HepG2 (cell line): ENCODE data around the gene GGPS1. TPM values are rescaled to one million over a fixed set of nuclear protein-coding genes. Genes with fewer than 3 reads are reported as not detected.

Experiments
- HDAC2 ChIP-seq: sonication (generic); formaldehyde crosslinking; IDR thresholded peaks from 2 replicates; pipeline ENCODE4 v1.4.0; 2020; ENCODE audit warnings: missing genetic modification reagents
- KLF13 ChIP-seq: sonication (generic); formaldehyde crosslinking; IDR thresholded peaks from 2 replicates; pipeline ENCODE4 v1.4.0; 2020; ENCODE audit warnings: mild to moderate bottlenecking, missing genetic modification reagents
- RFX3 ChIP-seq: IDR thresholded peaks from 2 replicates; pipeline ENCODE4 v1.6.1; 2016; ENCODE audit warnings: missing biosample characterization, missing genetic modification reagents
- SOX6 ChIP-seq, 2 experiments: fragments of 450-650 bp in 1 of 2; sonication (generic) in 1 of 2; formaldehyde crosslinking in 1 of 2; IDR thresholded peaks; 2 replicates each; pipeline versions ENCODE4 v1.4.0 to v1.6.1; 2017 to 2020; ENCODE audit warnings: antibody characterized with exemption in 1 of 2, mild to moderate bottlenecking in 1 of 2, missing genetic modification reagents in 1 of 2
- SP4 ChIP-seq: sonication (generic); formaldehyde crosslinking; IDR thresholded peaks from 2 replicates; pipeline ENCODE4 v1.8.1; 2023; ENCODE audit warnings: mild to moderate bottlenecking, missing genetic modification reagents
- SPEN ChIP-seq: sonication (generic); formaldehyde crosslinking; IDR thresholded peaks from 2 replicates; pipeline ENCODE4 v1.5.1; 2020; ENCODE audit warnings: low read depth, mild to moderate bottlenecking, missing genetic modification reagents
- TCF12 ChIP-seq, 2 experiments: fragments of 450-650 bp in 1 of 2; sonication (generic) in 1 of 2; formaldehyde crosslinking in 1 of 2; IDR thresholded peaks; 2 replicates each; pipeline versions ENCODE4 v1.6.1 to v1.8.0; 2017 to 2022; ENCODE audit warnings: antibody characterized with exemption in 1 of 2, mild to moderate bottlenecking in 1 of 2, missing genetic modification reagents in 1 of 2, moderate library complexity in 1 of 2
- ZNF143 ChIP-seq: sonication (generic); formaldehyde crosslinking; IDR thresholded peaks from 2 replicates; pipeline ENCODE4 v1.4.0; 2020; ENCODE audit warnings: missing genetic modification reagents
- ZNF367 ChIP-seq: sonication (generic); formaldehyde crosslinking; IDR thresholded peaks from 2 replicates; pipeline ENCODE4 v1.4.0; 2020; ENCODE audit warnings: missing genetic modification reagents, borderline replicate concordance
- ZNF446 ChIP-seq: sonication (generic); formaldehyde crosslinking; IDR thresholded peaks from 2 replicates; pipeline ENCODE4 v1.5.0; 2020; ENCODE audit warnings: mild to moderate bottlenecking, missing genetic modification reagents
- ZNF501 ChIP-seq: sonication (generic); formaldehyde crosslinking; IDR thresholded peaks from 2 replicates; pipeline ENCODE4 v1.5.1; 2020; ENCODE audit warnings: mild to moderate bottlenecking, moderate library complexity, missing genetic modification reagents
- polyA plus RNA-seq, 8 experiments: library from polyadenylated mRNA; depleted of rRNA in 3 of 8; stranded (reverse) in 7 of 8; unstranded in 1 of 8; fragments of >200 nt; fragmentation: Illumina TruSeq in 4 of 8; extraction: Trizol in 4 of 8; gene quantifications; 2 replicates each; pipeline versions ENCODE4 v1.2.1 to v1.2.3, GENCODE V29; 2011 to 2016; ENCODE audit warnings: low read depth in 4 of 8, missing spikeins in 1 of 8, mixed read lengths in 1 of 8; ENCODE audit not compliant: insufficient read depth in 1 of 8
- total RNA-seq, 5 experiments: library from RNA; depleted of rRNA; stranded (reverse); fragments of >200 nt; fragmentation: Illumina TruSeq; extraction: Trizol; gene quantifications; 2 replicates each; pipeline ENCODE4 v1.2.3, GENCODE V29; 2016; ENCODE audit warnings: low read depth in 1 of 5
- TF ChIP-seq, protein P1 (sequence below): sonication (generic); formaldehyde crosslinking; IDR thresholded peaks from 2 replicates; pipeline ENCODE4 v1.9.0; 2021; ENCODE audit warnings: mild to moderate bottlenecking, missing genetic modification reagents
- TF ChIP-seq, protein P2 (sequence below): IDR thresholded peaks from 2 replicates; pipeline ENCODE4 v1.6.1; 2016; ENCODE audit warnings: missing biosample characterization, missing genetic modification reagents, low read depth
- TF ChIP-seq, protein P3 (sequence below): sonication (generic); formaldehyde crosslinking; IDR thresholded peaks from 2 replicates; pipeline ENCODE4 v1.4.0; 2020; ENCODE audit warnings: missing genetic modification reagents
- TF ChIP-seq, protein P4 (sequence below): IDR thresholded peaks from 2 replicates; pipeline ENCODE4 v1.6.1; 2016; ENCODE audit warnings: low read depth
- TF ChIP-seq, protein P5 (sequence below): IDR thresholded peaks from 2 replicates; pipeline ENCODE4 v1.6.1; 2012; ENCODE audit warnings: inconsistent platforms

The GGPS1 gene
- total and polyA plus RNA-seq, 2 of the 13 experiments (the other 11 are each of a cell fraction or from before 2014, with no cell fraction given) = 28.8 to 42.6 TPM

DNA sequence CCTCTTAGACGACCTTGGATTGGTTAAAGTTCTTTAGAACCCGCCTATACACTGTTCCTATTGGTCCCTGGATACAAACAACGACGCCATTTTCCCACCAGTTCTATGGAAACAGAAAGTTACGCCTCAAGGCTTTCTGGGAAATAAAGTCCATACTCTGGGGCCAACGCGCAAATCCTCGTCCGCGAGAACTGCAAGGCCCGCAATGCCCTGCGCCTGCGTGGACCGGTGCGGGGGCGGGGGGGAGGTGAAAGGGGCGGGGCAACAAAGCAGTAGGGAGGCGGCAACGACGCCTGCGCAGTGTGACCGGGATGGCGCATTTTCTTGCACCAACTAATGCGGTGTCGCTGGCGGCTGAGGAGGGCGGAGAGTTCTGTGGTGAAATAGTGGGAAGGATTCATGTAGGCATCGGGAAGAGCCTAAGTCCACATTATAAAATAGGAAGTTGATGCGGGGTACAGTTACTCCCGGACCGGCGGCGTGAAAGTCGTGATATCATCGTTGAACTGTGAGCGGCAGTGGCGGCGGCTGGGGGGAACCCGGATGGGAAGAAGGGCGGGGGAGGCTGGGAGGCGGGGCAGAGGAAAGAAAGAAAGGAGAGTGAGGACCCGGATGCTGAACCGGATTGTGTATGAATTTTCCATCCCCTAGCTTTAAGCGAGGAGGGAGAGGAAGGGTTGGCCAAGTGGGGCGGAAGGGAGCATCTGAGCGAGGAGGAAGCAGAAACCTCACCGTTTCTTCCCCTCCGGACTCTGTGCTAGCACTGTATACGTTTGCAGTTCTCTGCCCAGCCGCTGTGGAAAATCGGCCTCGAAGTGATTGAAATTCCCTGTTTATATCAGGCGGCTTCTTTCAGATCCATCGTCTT, at the start of gene GGPS1 (continued):
- TF ChIP-seq, protein P1, sequence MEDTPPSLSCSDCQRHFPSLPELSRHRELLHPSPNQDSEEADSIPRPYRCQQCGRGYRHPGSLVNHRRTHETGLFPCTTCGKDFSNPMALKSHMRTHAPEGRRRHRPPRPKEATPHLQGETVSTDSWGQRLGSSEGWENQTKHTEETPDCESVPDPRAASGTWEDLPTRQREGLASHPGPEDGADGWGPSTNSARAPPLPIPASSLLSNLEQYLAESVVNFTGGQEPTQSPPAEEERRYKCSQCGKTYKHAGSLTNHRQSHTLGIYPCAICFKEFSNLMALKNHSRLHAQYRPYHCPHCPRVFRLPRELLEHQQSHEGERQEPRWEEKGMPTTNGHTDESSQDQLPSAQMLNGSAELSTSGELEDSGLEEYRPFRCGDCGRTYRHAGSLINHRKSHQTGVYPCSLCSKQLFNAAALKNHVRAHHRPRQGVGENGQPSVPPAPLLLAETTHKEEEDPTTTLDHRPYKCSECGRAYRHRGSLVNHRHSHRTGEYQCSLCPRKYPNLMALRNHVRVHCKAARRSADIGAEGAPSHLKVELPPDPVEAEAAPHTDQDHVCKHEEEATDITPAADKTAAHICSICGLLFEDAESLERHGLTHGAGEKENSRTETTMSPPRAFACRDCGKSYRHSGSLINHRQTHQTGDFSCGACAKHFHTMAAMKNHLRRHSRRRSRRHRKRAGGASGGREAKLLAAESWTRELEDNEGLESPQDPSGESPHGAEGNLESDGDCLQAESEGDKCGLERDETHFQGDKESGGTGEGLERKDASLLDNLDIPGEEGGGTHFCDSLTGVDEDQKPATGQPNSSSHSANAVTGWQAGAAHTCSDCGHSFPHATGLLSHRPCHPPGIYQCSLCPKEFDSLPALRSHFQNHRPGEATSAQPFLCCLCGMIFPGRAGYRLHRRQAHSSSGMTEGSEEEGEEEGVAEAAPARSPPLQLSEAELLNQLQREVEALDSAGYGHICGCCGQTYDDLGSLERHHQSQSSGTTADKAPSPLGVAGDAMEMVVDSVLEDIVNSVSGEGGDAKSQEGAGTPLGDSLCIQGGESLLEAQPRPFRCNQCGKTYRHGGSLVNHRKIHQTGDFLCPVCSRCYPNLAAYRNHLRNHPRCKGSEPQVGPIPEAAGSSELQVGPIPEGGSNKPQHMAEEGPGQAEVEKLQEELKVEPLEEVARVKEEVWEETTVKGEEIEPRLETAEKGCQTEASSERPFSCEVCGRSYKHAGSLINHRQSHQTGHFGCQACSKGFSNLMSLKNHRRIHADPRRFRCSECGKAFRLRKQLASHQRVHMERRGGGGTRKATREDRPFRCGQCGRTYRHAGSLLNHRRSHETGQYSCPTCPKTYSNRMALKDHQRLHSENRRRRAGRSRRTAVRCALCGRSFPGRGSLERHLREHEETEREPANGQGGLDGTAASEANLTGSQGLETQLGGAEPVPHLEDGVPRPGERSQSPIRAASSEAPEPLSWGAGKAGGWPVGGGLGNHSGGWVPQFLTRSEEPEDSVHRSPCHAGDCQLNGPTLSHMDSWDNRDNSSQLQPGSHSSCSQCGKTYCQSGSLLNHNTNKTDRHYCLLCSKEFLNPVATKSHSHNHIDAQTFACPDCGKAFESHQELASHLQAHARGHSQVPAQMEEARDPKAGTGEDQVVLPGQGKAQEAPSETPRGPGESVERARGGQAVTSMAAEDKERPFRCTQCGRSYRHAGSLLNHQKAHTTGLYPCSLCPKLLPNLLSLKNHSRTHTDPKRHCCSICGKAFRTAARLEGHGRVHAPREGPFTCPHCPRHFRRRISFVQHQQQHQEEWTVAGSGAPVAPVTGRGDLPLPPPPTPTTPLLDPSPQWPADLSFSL (CRISPR knock-in tag) = peak; percentile 53; the same call in 1 of the 2 replicates
- TF ChIP-seq HDAC2 (CRISPR knock-in tag) = peak; percentile 37; the same call in 1 of the 2 replicates
- TF ChIP-seq, protein P2, sequence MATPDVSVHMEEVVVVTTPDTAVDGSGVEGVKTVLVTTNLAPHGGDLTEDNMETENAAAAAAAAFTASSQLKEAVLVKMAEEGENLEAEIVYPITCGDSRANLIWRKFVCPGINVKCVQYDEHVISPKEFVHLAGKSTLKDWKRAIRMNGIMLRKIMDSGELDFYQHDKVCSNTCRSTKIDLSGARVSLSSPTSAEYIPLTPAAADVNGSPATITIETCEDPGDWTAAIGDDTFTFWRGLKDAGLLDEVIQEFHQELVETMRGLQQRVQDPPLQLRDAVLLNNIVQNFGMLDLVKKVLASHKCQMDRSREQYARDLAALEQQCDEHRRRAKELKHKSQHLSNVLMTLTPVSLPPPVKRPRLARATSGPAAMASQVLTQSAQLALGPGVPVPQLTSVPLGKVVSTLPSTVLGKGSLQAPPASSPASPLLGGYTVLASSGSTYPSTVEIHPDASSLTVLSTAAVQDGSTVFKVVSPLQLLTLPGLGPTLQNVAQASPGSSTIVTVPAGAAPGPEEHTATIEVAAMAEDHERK (CRISPR knock-in tag) = 0 out of 2 replicates have a peak, but pooled peaks have one; percentile 44
- TF ChIP-seq ZNF367 (CRISPR knock-in tag) = no peak
- TF ChIP-seq, protein P3, sequence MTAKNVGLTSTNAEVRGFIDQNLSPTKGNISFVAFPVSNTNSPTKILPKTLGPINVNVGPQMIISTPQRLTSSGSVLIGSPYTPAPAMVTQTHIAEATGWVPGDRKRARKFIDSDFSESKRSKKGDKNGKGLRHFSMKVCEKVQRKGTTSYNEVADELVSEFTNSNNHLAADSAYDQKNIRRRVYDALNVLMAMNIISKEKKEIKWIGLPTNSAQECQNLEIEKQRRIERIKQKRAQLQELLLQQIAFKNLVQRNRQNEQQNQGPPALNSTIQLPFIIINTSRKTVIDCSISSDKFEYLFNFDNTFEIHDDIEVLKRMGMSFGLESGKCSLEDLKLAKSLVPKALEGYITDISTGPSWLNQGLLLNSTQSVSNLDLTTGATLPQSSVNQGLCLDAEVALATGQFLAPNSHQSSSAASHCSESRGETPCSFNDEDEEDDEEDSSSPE = peak; percentile 28; the same call in 1 of the 2 replicates
- TF ChIP-seq, protein P4, sequence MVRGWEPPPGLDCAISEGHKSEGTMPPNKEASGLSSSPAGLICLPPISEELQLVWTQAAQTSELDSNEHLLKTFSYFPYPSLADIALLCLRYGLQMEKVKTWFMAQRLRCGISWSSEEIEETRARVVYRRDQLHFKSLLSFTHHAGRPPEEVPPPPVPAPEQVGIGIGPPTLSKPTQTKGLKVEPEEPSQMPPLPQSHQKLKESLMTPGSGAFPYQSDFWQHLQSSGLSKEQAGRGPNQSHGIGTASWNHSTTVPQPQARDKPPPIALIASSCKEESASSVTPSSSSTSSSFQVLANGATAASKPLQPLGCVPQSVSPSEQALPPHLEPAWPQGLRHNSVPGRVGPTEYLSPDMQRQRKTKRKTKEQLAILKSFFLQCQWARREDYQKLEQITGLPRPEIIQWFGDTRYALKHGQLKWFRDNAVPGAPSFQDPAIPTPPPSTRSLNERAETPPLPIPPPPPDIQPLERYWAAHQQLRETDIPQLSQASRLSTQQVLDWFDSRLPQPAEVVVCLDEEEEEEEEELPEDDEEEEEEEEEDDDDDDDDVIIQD = 0 out of 2 replicates have a peak, but pooled peaks have one; percentile 27
- TF ChIP-seq SP4 (CRISPR knock-in tag) = peak; percentile 62; the same call in 1 of the 2 replicates
- TF ChIP-seq ZNF446 (CRISPR knock-in tag) = peak; percentile 77; the same call in 1 of the 2 replicates
- peak; percentile 88 for TF ChIP-seq ZNF143 (CRISPR knock-in tag)
- peak; percentile 64 for TF ChIP-seq SPEN (CRISPR knock-in tag)
- TF ChIP-seq RFX3 (CRISPR knock-in tag) = 0 out of 2 replicates have a peak, but pooled peaks have one; percentile 11
- TF ChIP-seq ZNF501 (CRISPR knock-in tag) = peak; percentile 66; the same call in 1 of the 2 replicates
- no peak for TF ChIP-seq TCF12 (IDR thresholded peaks at IDR 0.05)
- no peak for TF ChIP-seq TCF12 (CRISPR knock-in tag; IDR thresholded peaks at IDR 0.05)
- TF ChIP-seq SOX6 (IDR thresholded peaks at IDR 0.05) = no peak
- TF ChIP-seq SOX6 (CRISPR knock-in tag; IDR thresholded peaks at IDR 0.05) = peak; percentile 39; the same call in 1 of the 2 replicates
- TF ChIP-seq, protein P5, sequence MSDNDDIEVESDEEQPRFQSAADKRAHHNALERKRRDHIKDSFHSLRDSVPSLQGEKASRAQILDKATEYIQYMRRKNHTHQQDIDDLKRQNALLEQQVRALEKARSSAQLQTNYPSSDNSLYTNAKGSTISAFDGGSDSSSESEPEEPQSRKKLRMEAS = peak; percentile 55; the same call in 1 of the 2 replicates
- no peak for TF ChIP-seq KLF13
